GM12878 (cell line): ENCODE data around the gene ENTPD3. TPM values are rescaled to one million over a fixed set of nuclear protein-coding genes. Genes with fewer than 3 reads are reported as not detected.

Source experiments
- ATAC-seq: fragments of 200-7000 bp; cut with Tn5 transposase; 3 replicates; pipeline ENCODE4 v1.9.1; 2020; ENCODE audit warnings: mild to moderate bottlenecking, moderate library complexity
- BruUV-seq: library from RNA; stranded (reverse); fragments of 400-500 nt; replicated peaks from 2 replicates; lab custom pipeline; 2021; lab: Mats Ljungman, UMichigan
- CTCF ChIA-PET: fragments of 300-600 bp; sonication (Branson Sonifier 250); formaldehyde crosslinking; extraction: SDS; loops from one replicate; lab custom pipeline; 2021; ENCODE audit warnings: inconsistent platforms; lab: Yijun Ruan, JAX
- POLR2A ChIA-PET: fragments of 350-600 bp; formaldehyde crosslinking; extraction: SDS; loops from one replicate; lab custom pipeline; 2021; ENCODE audit warnings: inconsistent platforms; lab: Charles Lee
- RAD21 ChIA-PET: fragments of 300-600 bp; sonication (Branson Sonifier 250); formaldehyde crosslinking; loops from one replicate; lab custom pipeline; 2023; ENCODE audit warnings: antibody characterized with exemption; ENCODE audit not compliant: unreplicated experiment; lab: Charles Lee
- SMC1A ChIA-PET: fragments of 300-600 bp; sonication (Branson Sonifier 250); formaldehyde crosslinking; loops from one replicate; lab custom pipeline; 2023; ENCODE audit not compliant: unreplicated experiment, uncharacterized antibody; lab: Charles Lee
- DNase-seq: peaks from one replicate; pipeline ENCODE4 v3.0.0-alpha.2; 2011; ENCODE audit warnings: low read depth, low spot score
- FAIRE-seq: peaks from 3 replicates; lab custom pipeline; 2011; peaks lifted over from hg19 to GRCh38; lab: Jason Lieb, UNC
- H2AFZ ChIP-seq: 2 replicates; pipeline ENCODE4 v1.6.0; 2011; ENCODE audit warnings: low read depth, low read length, control low read depth; ENCODE audit not compliant: control insufficient read depth
- H3K27ac ChIP-seq: 2 replicates; pipeline ENCODE4 v1.5.1; 2011; ENCODE audit warnings: control low read depth; ENCODE audit not compliant: control insufficient read depth, insufficient read depth
- H3K27me3 ChIP-seq, 2 experiments: replicated peaks in 1 of 2; 2 replicates each; pipeline versions ENCODE4 v1.6.0 to v1.6.1; 2011; ENCODE audit warnings: low read length in 1 of 2; ENCODE audit not compliant: control insufficient read depth in 2 of 2, insufficient read depth in 2 of 2
- H3K36me3 ChIP-seq, 2 experiments: 2 replicates each; pipeline ENCODE4 v1.5.1; 2011; ENCODE audit warnings: low read length in 1 of 2; ENCODE audit not compliant: control insufficient read depth in 2 of 2, insufficient read depth in 2 of 2
- H3K4me1 ChIP-seq: 2 replicates; pipeline ENCODE4 v1.6.1; 2011; ENCODE audit warnings: mild to moderate bottlenecking, low read length, moderate library complexity, mixed read lengths; ENCODE audit not compliant: control insufficient read depth, insufficient read depth
- H3K4me2 ChIP-seq: 2 replicates; pipeline ENCODE4 v1.6.0; 2011; ENCODE audit warnings: control low read depth; ENCODE audit not compliant: control insufficient read depth, insufficient read depth
- H3K4me3 ChIP-seq: fragments of 200-600 bp; sonication (generic); 2 replicates; pipeline ENCODE4 v1.5.1; 2016
- H3K79me2 ChIP-seq: 2 replicates; pipeline ENCODE4 v1.6.0; 2011; ENCODE audit warnings: low read length; ENCODE audit not compliant: control insufficient read depth, insufficient read depth
- H3K9ac ChIP-seq: 2 replicates; pipeline ENCODE4 v1.8.0; 2011; ENCODE audit warnings: low read length, control low read depth, mixed read lengths; ENCODE audit not compliant: control insufficient read depth, insufficient read depth
- H3K9me3 ChIP-seq: replicated peaks from 3 replicates; pipeline ENCODE4 v1.5.1; 2011; ENCODE audit warnings: mild to moderate bottlenecking, low read length; ENCODE audit not compliant: control insufficient read depth, insufficient read depth
- H4K20me1 ChIP-seq: 2 replicates; pipeline ENCODE4 v1.6.0; 2011; ENCODE audit not compliant: control insufficient read depth, insufficient read depth
- ASH2L ChIP-seq: fragments of 300-600, 200-600 bp; sonication (generic); IDR thresholded peaks from 2 replicates; pipeline ENCODE4 v1.6.1; 2017; ENCODE audit warnings: low read depth, mild to moderate bottlenecking, borderline replicate concordance
- BRCA1 ChIP-seq: IDR thresholded peaks from 2 replicates; pipeline ENCODE4 v1.6.1; 2011; ENCODE audit warnings: low read depth, low read length, improper control_type of control experiment
- EED ChIP-seq: sonication (generic); IDR thresholded peaks from 2 replicates; pipeline ENCODE4 v1.6.1; 2016; ENCODE audit warnings: antibody characterized with exemption, low read depth
- EGR1 ChIP-seq, 2 experiments: IDR thresholded peaks; 1 replicate in 1 of 2; 2 replicates in 1 of 2; pipeline ENCODE4 v1.6.1; 2011 to 2012; ENCODE audit warnings: low read depth in 2 of 2, low read length in 2 of 2, borderline replicate concordance in 1 of 2, mild to moderate bottlenecking in 1 of 2, moderate library complexity in 1 of 2
- GABPA ChIP-seq: IDR thresholded peaks from 2 replicates; pipeline ENCODE4 v1.6.1; 2014; ENCODE audit warnings: antibody characterized with exemption, low read depth, mild to moderate bottlenecking, inconsistent platforms
- HDAC6 ChIP-seq: fragments of 200-600 bp; sonication (generic); IDR thresholded peaks from one replicate; pipeline ENCODE4 v1.8.0; 2017; ENCODE audit warnings: antibody characterized with exemption; ENCODE audit not compliant: unreplicated experiment
- JUND ChIP-seq: IDR thresholded peaks from 2 replicates; pipeline ENCODE4 v1.6.1; 2012; ENCODE audit warnings: low read depth, mild to moderate bottlenecking, low read length, improper control_type of control experiment, moderate library complexity
- NFYA ChIP-seq: IDR thresholded peaks from 2 replicates; pipeline ENCODE4 v1.6.1; 2011; ENCODE audit warnings: low read depth, mild to moderate bottlenecking, low read length, improper control_type of control experiment, borderline replicate concordance
- NFYB ChIP-seq: IDR thresholded peaks from 2 replicates; pipeline ENCODE4 v1.6.1; 2011; ENCODE audit warnings: low read depth, mild to moderate bottlenecking, low read length, improper control_type of control experiment, moderate library complexity; ENCODE audit not compliant: insufficient read depth
- POLR2AphosphoS2 ChIP-seq: IDR thresholded peaks from 2 replicates; pipeline ENCODE4 v1.6.1; 2011; ENCODE audit warnings: low read depth, mild to moderate bottlenecking, low read length, improper control_type of control experiment, moderate library complexity
- POLR2AphosphoS5 ChIP-seq: IDR thresholded peaks from 2 replicates; pipeline ENCODE4 v1.6.1; 2011; ENCODE audit warnings: mild to moderate bottlenecking, low read length, inconsistent platforms
- RCOR1 ChIP-seq: conservative IDR thresholded peaks from 2 replicates; pipeline ENCODE4 v1.6.1; 2012; ENCODE audit warnings: low read depth, low read length, improper control_type of control experiment
- RELA ChIP-seq: fragments of 450-650 bp; IDR thresholded peaks from 2 replicates; pipeline ENCODE4 v1.8.0; 2014; ENCODE audit warnings: borderline replicate concordance; ENCODE audit not compliant: partially characterized antibody
- TCF3 ChIP-seq: IDR thresholded peaks from 2 replicates; pipeline ENCODE4 v1.6.1; 2012; ENCODE audit warnings: low read depth, mild to moderate bottlenecking, low read length, borderline replicate concordance; ENCODE audit not compliant: insufficient read depth
- ZNF217 ChIP-seq: fragments of 450-650 bp; IDR thresholded peaks from 2 replicates; pipeline ENCODE4 v1.6.1; 2017; ENCODE audit warnings: antibody characterized with exemption, mild to moderate bottlenecking
- ZNF24 ChIP-seq: fragments of 450-650 bp; IDR thresholded peaks from 2 replicates; pipeline ENCODE4 v1.6.1; 2017; ENCODE audit warnings: antibody characterized with exemption, mild to moderate bottlenecking
- ZNF622 ChIP-seq: fragments of 450-650 bp; IDR thresholded peaks from 2 replicates; pipeline ENCODE4 v1.6.1; 2017; ENCODE audit warnings: mild to moderate bottlenecking, inconsistent platforms
- WGBS: methylation state at CpG from one replicate; pipeline ENCODE4 v1.1.6; 2016; ENCODE audit warnings: low lambda C conversion rate; ENCODE audit not compliant: insufficient replicate concordance, insufficient coverage; ENCODE audit errors: missing lambda C conversion rate; 5-methylcytosine and 5-hydroxymethylcytosine counted together
- in situ Hi-C: fragments of 300-500 bp; cut with MboI; formaldehyde crosslinking; loops from 9 replicates; pipeline ENCODE4 v1.14.3; 2018; ENCODE audit warnings: mixed read lengths
- intact Hi-C: fragments of 100-400 bp; cut with micrococcal nuclease; formaldehyde crosslinking; loops from one replicate; pipeline ENCODE4 v1.14.2; 2022; ENCODE audit not compliant: unreplicated experiment
- polyA plus RNA-seq, 11 experiments: library from polyadenylated mRNA; depleted of rRNA in 4 of 11; unstranded in 6 of 11; stranded (reverse) in 5 of 11; fragments of >200 nt; fragmentation: Nextera tagmentation in 4 of 11; fragmentation: Illumina TruSeq in 1 of 11; extraction: Ambion mirVana in 4 of 11; extraction: Trizol in 1 of 11; gene quantifications; 1 replicate in 1 of 11; 2 replicates in 10 of 11; pipeline versions ENCODE4 v1.2.1 to v1.2.3, GENCODE V29; 2011 to 2016; ENCODE audit warnings: inconsistent platforms in 2 of 11, missing spikeins in 2 of 11, low read depth in 1 of 11
- total RNA-seq, 4 experiments: library from RNA; depleted of rRNA in 3 of 4; stranded (reverse); fragments of >200 nt in 3 of 4; fragmentation: Illumina TruSeq in 1 of 4; extraction: Trizol in 1 of 4; gene quantifications; 2 replicates each; pipeline versions ENCODE4 v1.2.1 to v1.2.3, GENCODE V29; 2013 to 2021
- TF ChIP-seq, protein P1 (sequence below): IDR thresholded peaks from 2 replicates; pipeline ENCODE4 v1.6.1; 2012; ENCODE audit warnings: low read depth, low read length, improper control_type of control experiment
- TF ChIP-seq, protein P2 (sequence below): fragments of 450-650 bp; IDR thresholded peaks from 2 replicates; pipeline ENCODE4 v1.6.1; 2017; ENCODE audit warnings: mild to moderate bottlenecking
- TF ChIP-seq, protein P3 (sequence below): fragments of 450-650 bp; IDR thresholded peaks from 2 replicates; pipeline ENCODE4 v1.6.1; 2016; ENCODE audit warnings: mild to moderate bottlenecking

Gene ENTPD3
- total and polyA plus RNA-seq, 10 of the 15 experiments (the other 5 are each of a cell fraction or from before 2014, with no cell fraction given): 0.03 TPM; not detected in 9

DNA sequence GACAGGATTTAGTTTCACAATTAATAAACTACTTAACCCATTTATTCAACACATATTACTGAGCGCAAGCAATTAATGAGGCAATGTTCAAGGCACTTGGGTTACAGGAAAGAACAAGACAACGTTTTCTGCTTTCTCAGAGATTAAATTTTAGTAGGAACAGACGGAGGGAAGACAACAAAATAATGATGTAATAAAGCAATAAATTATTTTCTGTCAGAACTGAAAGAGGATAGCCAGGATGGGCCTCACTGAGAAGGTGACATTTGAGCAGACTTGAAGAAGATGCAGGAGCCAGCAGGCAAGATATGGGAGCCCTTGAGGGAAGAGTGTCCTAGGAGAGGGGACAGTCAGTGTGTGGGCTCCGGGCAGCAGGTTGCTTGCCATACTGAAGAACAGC lies 58.9 kb downstream of the ENTPD3 start (continued):
- TF ChIP-seq, protein P1, sequence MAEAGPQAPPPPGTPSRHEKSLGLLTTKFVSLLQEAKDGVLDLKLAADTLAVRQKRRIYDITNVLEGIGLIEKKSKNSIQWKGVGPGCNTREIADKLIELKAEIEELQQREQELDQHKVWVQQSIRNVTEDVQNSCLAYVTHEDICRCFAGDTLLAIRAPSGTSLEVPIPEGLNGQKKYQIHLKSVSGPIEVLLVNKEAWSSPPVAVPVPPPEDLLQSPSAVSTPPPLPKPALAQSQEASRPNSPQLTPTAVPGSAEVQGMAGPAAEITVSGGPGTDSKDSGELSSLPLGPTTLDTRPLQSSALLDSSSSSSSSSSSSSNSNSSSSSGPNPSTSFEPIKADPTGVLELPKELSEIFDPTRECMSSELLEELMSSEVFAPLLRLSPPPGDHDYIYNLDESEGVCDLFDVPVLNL: no peak
- TF ChIP-seq RCOR1: no peak
- no peak for TF ChIP-seq POLR2AphosphoS5
- TF ChIP-seq TCF3: no peak
- TF ChIP-seq, protein P2, sequence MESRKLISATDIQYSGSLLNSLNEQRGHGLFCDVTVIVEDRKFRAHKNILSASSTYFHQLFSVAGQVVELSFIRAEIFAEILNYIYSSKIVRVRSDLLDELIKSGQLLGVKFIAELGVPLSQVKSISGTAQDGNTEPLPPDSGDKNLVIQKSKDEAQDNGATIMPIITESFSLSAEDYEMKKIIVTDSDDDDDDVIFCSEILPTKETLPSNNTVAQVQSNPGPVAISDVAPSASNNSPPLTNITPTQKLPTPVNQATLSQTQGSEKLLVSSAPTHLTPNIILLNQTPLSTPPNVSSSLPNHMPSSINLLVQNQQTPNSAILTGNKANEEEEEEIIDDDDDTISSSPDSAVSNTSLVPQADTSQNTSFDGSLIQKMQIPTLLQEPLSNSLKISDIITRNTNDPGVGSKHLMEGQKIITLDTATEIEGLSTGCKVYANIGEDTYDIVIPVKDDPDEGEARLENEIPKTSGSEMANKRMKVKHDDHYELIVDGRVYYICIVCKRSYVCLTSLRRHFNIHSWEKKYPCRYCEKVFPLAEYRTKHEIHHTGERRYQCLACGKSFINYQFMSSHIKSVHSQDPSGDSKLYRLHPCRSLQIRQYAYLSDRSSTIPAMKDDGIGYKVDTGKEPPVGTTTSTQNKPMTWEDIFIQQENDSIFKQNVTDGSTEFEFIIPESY: no peak
- TF ChIP-seq, all 136 proteins: peak for 0

DNA sequence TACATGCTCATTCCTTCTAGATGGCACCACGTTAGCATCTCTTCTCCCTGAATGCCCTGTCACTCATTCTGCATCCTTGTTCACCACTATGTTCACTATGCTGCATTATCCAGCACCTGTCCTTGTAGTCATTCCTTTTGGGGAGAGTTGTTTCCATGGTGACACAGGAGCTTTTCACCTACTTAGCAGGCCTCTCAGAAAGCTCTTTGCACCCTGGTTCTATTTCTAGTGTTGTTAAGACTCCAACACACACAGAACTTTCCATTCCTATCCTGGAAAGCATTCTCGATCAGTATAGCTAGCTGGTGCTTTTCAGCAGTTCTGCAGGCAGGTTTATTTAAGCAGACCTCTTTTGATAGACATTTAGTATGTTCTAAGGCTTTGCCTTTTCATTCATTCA lies 63.5 kb downstream of the ENTPD3 start:
- H3K27me3 ChIP-seq: no peaks in the 10 kb centered on the region
- no peak overlapping the region for H3K4me3 ChIP-seq
- in situ Hi-C loops: no loop called here
- no peak for ATAC-seq
- intact Hi-C loops: loop anchor here (5.0 to 10.0 kb wide), 3 partner anchors 77 to 256 kb away; no protein-coding TSS in a partner anchor
- no peak overlapping the region for H3K9ac ChIP-seq
- no peaks in the 10 kb centered on the region for H3K4me1 ChIP-seq
- no peak overlapping the region for H2AFZ ChIP-seq
- no peaks in the 10 kb centered on the region for H3K36me3 ChIP-seq
- POLR2A ChIA-PET: interaction anchor here (0.6 kb wide), 1 partner anchor 25 kb away, joined by 3 read pairs; no protein-coding TSS in a partner anchor
- H3K9me3 ChIP-seq: no peaks in the 10 kb centered on the region
- no peak for FAIRE-seq
- H3K4me2 ChIP-seq: no peak overlapping the region
- H4K20me1 ChIP-seq: no peaks in the 10 kb centered on the region
- H3K27ac ChIP-seq: no peak overlapping the region
- no TSS peak for BruUV-seq
- no peaks in the 10 kb centered on the region for H3K79me2 ChIP-seq
- WGBS: 50% methylated on average over 2 of the region's 2 CpGs
- RAD21 ChIA-PET: no interaction called here
- CTCF ChIA-PET: no interaction called here
- SMC1A ChIA-PET: no interaction called here
- DNase-seq: no peak
- TF ChIP-seq ASH2L: no peak
- TF ChIP-seq NFYB: no peak
- no peak for TF ChIP-seq EGR1 (IDR thresholded peaks at IDR 0.05; ENCODE audit: borderline replicate concordance in 1 of 2, low read depth in 2 of 2, low read length in 2 of 2)
- TF ChIP-seq POLR2AphosphoS5: no peak
- TF ChIP-seq ZNF622: no peak
- TF ChIP-seq ZNF217: no peak
- no peak for TF ChIP-seq GABPA
- no peak for TF ChIP-seq ZNF24
- TF ChIP-seq JUND: no peak
- TF ChIP-seq NFYA: no peak
- no peak for TF ChIP-seq HDAC6
- no peak for TF ChIP-seq RELA
- TF ChIP-seq RCOR1: no peak
- TF ChIP-seq, protein P3, sequence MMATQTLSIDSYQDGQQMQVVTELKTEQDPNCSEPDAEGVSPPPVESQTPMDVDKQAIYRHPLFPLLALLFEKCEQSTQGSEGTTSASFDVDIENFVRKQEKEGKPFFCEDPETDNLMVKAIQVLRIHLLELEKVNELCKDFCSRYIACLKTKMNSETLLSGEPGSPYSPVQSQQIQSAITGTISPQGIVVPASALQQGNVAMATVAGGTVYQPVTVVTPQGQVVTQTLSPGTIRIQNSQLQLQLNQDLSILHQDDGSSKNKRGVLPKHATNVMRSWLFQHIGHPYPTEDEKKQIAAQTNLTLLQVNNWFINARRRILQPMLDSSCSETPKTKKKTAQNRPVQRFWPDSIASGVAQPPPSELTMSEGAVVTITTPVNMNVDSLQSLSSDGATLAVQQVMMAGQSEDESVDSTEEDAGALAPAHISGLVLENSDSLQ: no peak
- no peak for TF ChIP-seq EED
- no peak for TF ChIP-seq BRCA1
- TF ChIP-seq POLR2AphosphoS2: no peak
